GM10248 (cell line): ENCODE results near the gene BTD.

ENCODE experiments used
- CTCF ChIA-PET: fragments of 300-600 bp; sonication (Branson Sonifier 250); formaldehyde crosslinking; extraction: SDS; loops from one replicate; lab custom pipeline; 2021; ENCODE audit warnings: antibody characterized with exemption; lab: Yijun Ruan, JAX
- POLR2A ChIA-PET: fragments of 350-650 bp; sonication (Branson Sonifier 250); formaldehyde crosslinking; extraction: SDS; loops from one replicate; lab custom pipeline; 2020; ENCODE audit warnings: antibody characterized with exemption; lab: Yijun Ruan, JAX
- DNase-seq: peaks from one replicate; pipeline ENCODE4 v3.0.0; 2012; ENCODE audit errors: extremely low spot score
- TF ChIP-seq, protein P1 (sequence below): IDR thresholded peaks from 2 replicates; pipeline ENCODE4 v1.5.1; 2012; ENCODE audit warnings: mild to moderate bottlenecking, low read depth; ENCODE audit errors: extremely low read depth, missing control alignments, control extremely low read depth

Gene BTD

DNA sequence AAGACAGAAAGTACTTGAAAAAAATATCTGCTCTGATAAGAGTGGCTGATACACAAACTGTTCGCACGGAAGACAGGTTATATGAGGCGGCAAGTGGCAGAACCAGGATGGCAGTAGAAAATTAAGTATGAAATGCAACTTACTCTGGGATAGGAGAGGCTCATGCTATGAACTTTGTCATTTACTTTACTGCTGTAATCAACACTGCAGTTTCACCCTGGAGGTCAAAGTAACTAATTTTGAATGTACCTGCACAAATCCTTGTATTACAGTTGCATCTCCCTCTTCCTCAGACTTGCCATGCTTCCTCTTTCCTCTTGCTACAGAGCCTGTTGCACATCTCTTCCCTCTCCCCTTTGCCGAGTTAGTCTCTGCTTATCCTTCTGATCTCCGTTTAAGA lies 39.0 kb upstream of the BTD start:
- DNase-seq = no peak
- ChIA-PET CTCF (no interaction called here), POLR2A (no interaction called here)
- TF ChIP-seq, protein P1, sequence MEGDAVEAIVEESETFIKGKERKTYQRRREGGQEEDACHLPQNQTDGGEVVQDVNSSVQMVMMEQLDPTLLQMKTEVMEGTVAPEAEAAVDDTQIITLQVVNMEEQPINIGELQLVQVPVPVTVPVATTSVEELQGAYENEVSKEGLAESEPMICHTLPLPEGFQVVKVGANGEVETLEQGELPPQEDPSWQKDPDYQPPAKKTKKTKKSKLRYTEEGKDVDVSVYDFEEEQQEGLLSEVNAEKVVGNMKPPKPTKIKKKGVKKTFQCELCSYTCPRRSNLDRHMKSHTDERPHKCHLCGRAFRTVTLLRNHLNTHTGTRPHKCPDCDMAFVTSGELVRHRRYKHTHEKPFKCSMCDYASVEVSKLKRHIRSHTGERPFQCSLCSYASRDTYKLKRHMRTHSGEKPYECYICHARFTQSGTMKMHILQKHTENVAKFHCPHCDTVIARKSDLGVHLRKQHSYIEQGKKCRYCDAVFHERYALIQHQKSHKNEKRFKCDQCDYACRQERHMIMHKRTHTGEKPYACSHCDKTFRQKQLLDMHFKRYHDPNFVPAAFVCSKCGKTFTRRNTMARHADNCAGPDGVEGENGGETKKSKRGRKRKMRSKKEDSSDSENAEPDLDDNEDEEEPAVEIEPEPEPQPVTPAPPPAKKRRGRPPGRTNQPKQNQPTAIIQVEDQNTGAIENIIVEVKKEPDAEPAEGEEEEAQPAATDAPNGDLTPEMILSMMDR = no peak

DNA sequence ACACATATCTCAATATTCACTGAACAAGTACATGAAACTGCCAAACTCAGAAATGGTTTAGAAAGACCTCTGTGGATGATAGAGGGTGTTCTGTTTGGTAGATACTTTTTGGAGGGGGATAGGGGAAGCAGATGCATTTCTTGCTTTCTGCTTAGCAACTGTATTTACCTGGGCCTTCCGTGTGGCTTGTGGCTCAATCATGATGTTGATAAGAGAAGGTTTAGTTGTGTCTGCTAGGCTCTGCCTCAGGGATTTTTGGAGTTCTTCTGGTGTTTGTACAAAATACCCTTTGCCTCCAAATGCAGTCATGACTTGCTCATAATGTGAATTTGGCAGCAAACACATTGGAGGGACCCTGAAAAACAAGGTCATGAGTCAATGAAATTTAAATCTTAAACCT lies 38.4 kb upstream of the BTD start:
- TF ChIP-seq, protein P1 = no peak
- ChIA-PET CTCF (no interaction called here), POLR2A (no interaction called here)
- no peak for DNase-seq

DNA sequence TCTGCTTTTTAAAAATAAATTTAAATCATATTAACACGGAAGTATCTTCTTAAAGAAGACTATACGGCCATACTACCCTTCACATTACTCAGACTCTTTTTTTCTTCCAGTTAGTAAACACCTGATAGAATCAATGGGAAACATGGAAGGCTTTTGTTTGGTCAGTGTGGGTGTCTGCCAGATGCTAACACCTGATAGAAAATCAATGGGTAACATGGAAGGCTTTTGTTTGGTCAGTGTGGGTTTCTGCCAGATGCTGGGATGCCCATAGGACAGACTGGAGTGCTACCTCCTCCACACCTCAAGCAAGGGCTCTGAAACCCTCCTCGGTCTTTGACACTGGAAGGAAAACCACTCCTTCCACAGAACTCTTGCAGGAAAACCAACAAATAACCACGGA lies 29.4 kb upstream of the BTD start:
- DNase-seq = no peak
- ChIA-PET POLR2A (no interaction called here), CTCF (interaction anchor here (1.5 kb wide), 1 partner anchor 14 kb away, joined by 3 read pairs; no protein-coding TSS in a partner anchor)
- TF ChIP-seq, protein P1 = no peak

DNA sequence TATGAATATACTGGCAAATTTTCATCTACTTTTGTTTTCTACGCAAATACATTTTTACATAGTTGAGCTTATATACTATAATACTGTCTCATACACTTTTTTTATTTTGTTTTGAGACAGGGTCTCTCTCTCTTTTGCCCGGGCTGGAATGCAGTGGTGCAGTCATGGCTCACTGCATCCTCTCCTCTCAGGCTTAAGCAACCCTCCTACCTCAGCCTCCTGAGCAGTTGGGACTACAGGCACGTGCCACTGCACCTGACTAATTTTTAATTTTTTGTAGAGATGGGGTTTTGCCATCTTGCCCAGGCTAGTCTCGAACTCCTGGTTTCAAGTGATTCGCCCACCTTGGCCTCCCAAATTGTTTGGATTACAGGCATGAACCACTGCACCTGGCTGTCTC lies 26.1 kb upstream of the BTD start:
- TF ChIP-seq, protein P1 = no peak
- ChIA-PET POLR2A (no interaction called here), CTCF (interaction anchor here (1.1 to 1.9 kb wide), 3 partner anchors 9 to 308 kb away, joined by 3 to 4 read pairs (median 4); partner anchors contain the start of gene BTD)
- DNase-seq = no peak

DNA sequence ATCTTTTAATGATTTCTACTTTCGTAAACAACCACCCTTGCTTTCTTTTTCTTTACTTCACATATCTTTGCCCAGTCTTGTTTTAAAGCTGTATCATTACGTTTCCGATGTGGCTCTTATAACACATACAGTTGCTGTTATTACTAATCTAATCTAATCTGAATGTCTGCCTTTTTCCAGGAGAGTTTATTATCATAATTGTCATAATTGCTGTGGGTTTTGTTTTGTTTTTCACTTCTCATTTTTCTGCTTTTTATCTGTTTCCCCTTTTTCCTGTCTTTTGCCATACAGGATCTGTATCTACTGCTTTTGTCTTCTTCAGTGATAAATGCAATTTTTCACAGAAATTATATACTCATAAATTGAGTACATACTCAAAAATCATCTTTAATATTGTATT lies 25.1 kb upstream of the BTD start:
- ChIA-PET CTCF (no interaction called here), POLR2A (no interaction called here)
- DNase-seq = no peak
- TF ChIP-seq, protein P1 = no peak

DNA sequence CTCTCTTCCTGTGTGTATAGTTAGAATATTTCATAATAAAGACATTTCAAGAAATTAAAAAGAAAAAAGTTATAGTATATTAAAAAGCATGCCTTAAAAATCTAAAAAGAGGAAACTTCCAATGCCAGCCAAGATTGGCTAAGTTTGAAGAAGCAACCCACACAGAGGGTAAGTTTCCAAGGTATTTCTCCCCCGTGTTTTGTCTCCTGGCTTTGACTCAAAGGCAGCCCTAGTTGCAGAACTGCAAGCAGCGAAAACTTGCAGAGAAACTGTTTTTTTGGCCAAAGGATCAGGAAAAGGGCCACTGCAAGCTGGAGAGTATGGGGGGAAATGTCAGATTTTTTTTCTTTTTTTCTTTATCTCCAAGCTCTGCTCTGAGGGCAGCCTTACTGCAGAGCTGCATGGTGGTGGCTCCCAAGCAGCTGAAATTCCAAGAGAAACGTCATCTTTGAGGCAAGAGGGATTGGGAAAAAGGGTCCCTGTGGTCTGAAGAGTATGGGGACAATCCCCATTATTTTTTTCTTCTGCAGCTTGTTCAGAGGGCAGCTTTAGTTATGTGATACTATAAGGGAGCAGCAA lies 23.2 kb upstream of the BTD start:
- TF ChIP-seq, protein P1 = no peak
- ChIA-PET POLR2A (interaction anchor here (0.6 kb wide), 1 partner anchor 20 kb away, joined by 3 read pairs; no protein-coding TSS in a partner anchor), CTCF (interaction anchor here (1.0 kb wide), 1 partner anchor 22 kb away, joined by 4 read pairs; no protein-coding TSS in a partner anchor)
- no peak for DNase-seq
